GM12878 (cell line): ENCODE measurements around the gene TMEM201. TPM values are rescaled to one million over a fixed set of nuclear protein-coding genes. Genes with fewer than 3 reads are reported as not detected.

ENCODE experiments used
- ATAC-seq: fragments of 200-7000 bp; cut with Tn5 transposase; 3 replicates; pipeline ENCODE4 v1.9.1; 2020; ENCODE audit warnings: mild to moderate bottlenecking, moderate library complexity
- BruUV-seq: library from RNA; stranded (reverse); fragments of 400-500 nt; replicated peaks from 2 replicates; lab custom pipeline; 2021; lab: Mats Ljungman, UMichigan
- CTCF ChIA-PET: fragments of 300-600 bp; sonication (Branson Sonifier 250); formaldehyde crosslinking; extraction: SDS; loops from one replicate; lab custom pipeline; 2021; ENCODE audit warnings: inconsistent platforms; lab: Yijun Ruan, JAX
- POLR2A ChIA-PET: fragments of 350-600 bp; formaldehyde crosslinking; extraction: SDS; loops from one replicate; lab custom pipeline; 2021; ENCODE audit warnings: inconsistent platforms; lab: Charles Lee
- RAD21 ChIA-PET: fragments of 300-600 bp; sonication (Branson Sonifier 250); formaldehyde crosslinking; loops from one replicate; lab custom pipeline; 2023; ENCODE audit warnings: antibody characterized with exemption; ENCODE audit not compliant: unreplicated experiment; lab: Charles Lee
- SMC1A ChIA-PET: fragments of 300-600 bp; sonication (Branson Sonifier 250); formaldehyde crosslinking; loops from one replicate; lab custom pipeline; 2023; ENCODE audit not compliant: unreplicated experiment, uncharacterized antibody; lab: Charles Lee
- DNase-seq: peaks from one replicate; pipeline ENCODE4 v3.0.0-alpha.2; 2011; ENCODE audit warnings: low read depth, low spot score
- FAIRE-seq: peaks from 3 replicates; lab custom pipeline; 2011; peaks lifted over from hg19 to GRCh38; lab: Jason Lieb, UNC
- H2AFZ ChIP-seq: 2 replicates; pipeline ENCODE4 v1.6.0; 2011; ENCODE audit warnings: low read depth, low read length, control low read depth; ENCODE audit not compliant: control insufficient read depth
- H3K27ac ChIP-seq: 2 replicates; pipeline ENCODE4 v1.5.1; 2011; ENCODE audit warnings: control low read depth; ENCODE audit not compliant: control insufficient read depth, insufficient read depth
- H3K27me3 ChIP-seq, 2 experiments: replicated peaks in 1 of 2; 2 replicates each; pipeline versions ENCODE4 v1.6.0 to v1.6.1; 2011; ENCODE audit warnings: low read length in 1 of 2; ENCODE audit not compliant: control insufficient read depth in 2 of 2, insufficient read depth in 2 of 2
- H3K36me3 ChIP-seq, 2 experiments: 2 replicates each; pipeline ENCODE4 v1.5.1; 2011; ENCODE audit warnings: low read length in 1 of 2; ENCODE audit not compliant: control insufficient read depth in 2 of 2, insufficient read depth in 2 of 2
- H3K4me1 ChIP-seq: 2 replicates; pipeline ENCODE4 v1.6.1; 2011; ENCODE audit warnings: mild to moderate bottlenecking, low read length, moderate library complexity, mixed read lengths; ENCODE audit not compliant: control insufficient read depth, insufficient read depth
- H3K4me2 ChIP-seq: 2 replicates; pipeline ENCODE4 v1.6.0; 2011; ENCODE audit warnings: control low read depth; ENCODE audit not compliant: control insufficient read depth, insufficient read depth
- H3K4me3 ChIP-seq: fragments of 200-600 bp; sonication (generic); 2 replicates; pipeline ENCODE4 v1.5.1; 2016
- H3K79me2 ChIP-seq: 2 replicates; pipeline ENCODE4 v1.6.0; 2011; ENCODE audit warnings: low read length; ENCODE audit not compliant: control insufficient read depth, insufficient read depth
- H3K9ac ChIP-seq: 2 replicates; pipeline ENCODE4 v1.8.0; 2011; ENCODE audit warnings: low read length, control low read depth, mixed read lengths; ENCODE audit not compliant: control insufficient read depth, insufficient read depth
- H3K9me3 ChIP-seq: replicated peaks from 3 replicates; pipeline ENCODE4 v1.5.1; 2011; ENCODE audit warnings: mild to moderate bottlenecking, low read length; ENCODE audit not compliant: control insufficient read depth, insufficient read depth
- H4K20me1 ChIP-seq: 2 replicates; pipeline ENCODE4 v1.6.0; 2011; ENCODE audit not compliant: control insufficient read depth, insufficient read depth
- BHLHE40 ChIP-seq, 2 experiments: fragments of 450-650 bp in 1 of 2; IDR thresholded peaks; 2 replicates each; pipeline ENCODE4 v1.6.1; 2011 to 2017; ENCODE audit warnings: low read depth in 2 of 2, borderline replicate concordance in 1 of 2, improper control_type of control experiment in 1 of 2, low read length in 1 of 2, mild to moderate bottlenecking in 1 of 2
- CBFB ChIP-seq: IDR thresholded peaks from 2 replicates; pipeline ENCODE4 v1.6.1; 2016; ENCODE audit warnings: antibody characterized with exemption, low read depth
- CBX5 ChIP-seq: sonication (generic); IDR thresholded peaks from 2 replicates; pipeline ENCODE4 v1.6.1; 2016; ENCODE audit warnings: low read depth, moderate library complexity, mild to moderate bottlenecking, inconsistent platforms
- CREB1 ChIP-seq: IDR thresholded peaks from 2 replicates; pipeline ENCODE4 v1.6.1; 2012; ENCODE audit warnings: low read depth, mild to moderate bottlenecking, inconsistent platforms
- MEF2B ChIP-seq: fragments of 450-650 bp; IDR thresholded peaks from 2 replicates; pipeline ENCODE4 v1.6.1; 2018; ENCODE audit warnings: mild to moderate bottlenecking, moderate library complexity; ENCODE audit not compliant: partially characterized antibody, poor library complexity, severe bottlenecking
- MTA2 ChIP-seq: fragments of 450-650 bp; IDR thresholded peaks from 2 replicates; pipeline ENCODE4 v1.6.1; 2016; ENCODE audit warnings: low read depth, mild to moderate bottlenecking, moderate library complexity
- MTA3 ChIP-seq: IDR thresholded peaks from 2 replicates; pipeline ENCODE4 v1.6.1; 2012; ENCODE audit warnings: low read length, inconsistent platforms, borderline replicate concordance
- PML ChIP-seq: IDR thresholded peaks from 2 replicates; pipeline ENCODE4 v1.6.1; 2012; ENCODE audit warnings: low read length, inconsistent platforms
- RFX5 ChIP-seq: IDR thresholded peaks from 2 replicates; pipeline ENCODE4 v1.6.1; 2011; ENCODE audit warnings: low read depth, low read length, improper control_type of control experiment
- SIX5 ChIP-seq: IDR thresholded peaks from 2 replicates; pipeline ENCODE4 v1.6.1; 2011; ENCODE audit warnings: mild to moderate bottlenecking, low read depth, low read length, moderate library complexity; ENCODE audit not compliant: severe bottlenecking
- ZNF622 ChIP-seq: fragments of 450-650 bp; IDR thresholded peaks from 2 replicates; pipeline ENCODE4 v1.6.1; 2017; ENCODE audit warnings: mild to moderate bottlenecking, inconsistent platforms
- WGBS: methylation state at CpG from one replicate; pipeline ENCODE4 v1.1.6; 2016; ENCODE audit warnings: low lambda C conversion rate; ENCODE audit not compliant: insufficient replicate concordance, insufficient coverage; ENCODE audit errors: missing lambda C conversion rate; 5-methylcytosine and 5-hydroxymethylcytosine counted together
- in situ Hi-C: fragments of 300-500 bp; cut with MboI; formaldehyde crosslinking; loops from 9 replicates; pipeline ENCODE4 v1.14.3; 2018; ENCODE audit warnings: mixed read lengths
- intact Hi-C: fragments of 100-400 bp; cut with micrococcal nuclease; formaldehyde crosslinking; loops from one replicate; pipeline ENCODE4 v1.14.2; 2022; ENCODE audit not compliant: unreplicated experiment
- polyA plus RNA-seq, 11 experiments: library from polyadenylated mRNA; depleted of rRNA in 4 of 11; unstranded in 6 of 11; stranded (reverse) in 5 of 11; fragments of >200 nt; fragmentation: Nextera tagmentation in 4 of 11; fragmentation: Illumina TruSeq in 1 of 11; extraction: Ambion mirVana in 4 of 11; extraction: Trizol in 1 of 11; gene quantifications; 1 replicate in 1 of 11; 2 replicates in 10 of 11; pipeline versions ENCODE4 v1.2.1 to v1.2.3, GENCODE V29; 2011 to 2016; ENCODE audit warnings: inconsistent platforms in 2 of 11, missing spikeins in 2 of 11, low read depth in 1 of 11
- total RNA-seq, 4 experiments: library from RNA; depleted of rRNA in 3 of 4; stranded (reverse); fragments of >200 nt in 3 of 4; fragmentation: Illumina TruSeq in 1 of 4; extraction: Trizol in 1 of 4; gene quantifications; 2 replicates each; pipeline versions ENCODE4 v1.2.1 to v1.2.3, GENCODE V29; 2013 to 2021
- TF ChIP-seq, protein P1 (sequence below): IDR thresholded peaks from 2 replicates; pipeline ENCODE4 v1.6.1; 2011; ENCODE audit warnings: borderline replicate concordance, low read depth, mild to moderate bottlenecking, moderate library complexity, low read length; ENCODE audit not compliant: insufficient read depth, poor library complexity, severe bottlenecking
- TF ChIP-seq, protein P2 (sequence below): fragments of 450-650 bp; formaldehyde crosslinking; IDR thresholded peaks from 2 replicates; pipeline ENCODE4 v1.5.0; 2022; ENCODE audit warnings: mild to moderate bottlenecking, missing genetic modification characterization
- TF ChIP-seq, protein P3 (sequence below): fragments of 450-650 bp; IDR thresholded peaks from 2 replicates; pipeline ENCODE4 v1.6.1; 2017; ENCODE audit warnings: mild to moderate bottlenecking
- TF ChIP-seq, protein P4 (sequence below): IDR thresholded peaks from 2 replicates; pipeline ENCODE4 v1.6.1; 2011; ENCODE audit warnings: mild to moderate bottlenecking, low read depth, low read length, moderate library complexity; ENCODE audit not compliant: insufficient replicate concordance

The TMEM201 gene
- total and polyA plus RNA-seq, 10 of the 15 experiments (the other 5 are each of a cell fraction or from before 2014, with no cell fraction given) = 0.13 to 26.6 (median 6.1) TPM

DNA sequence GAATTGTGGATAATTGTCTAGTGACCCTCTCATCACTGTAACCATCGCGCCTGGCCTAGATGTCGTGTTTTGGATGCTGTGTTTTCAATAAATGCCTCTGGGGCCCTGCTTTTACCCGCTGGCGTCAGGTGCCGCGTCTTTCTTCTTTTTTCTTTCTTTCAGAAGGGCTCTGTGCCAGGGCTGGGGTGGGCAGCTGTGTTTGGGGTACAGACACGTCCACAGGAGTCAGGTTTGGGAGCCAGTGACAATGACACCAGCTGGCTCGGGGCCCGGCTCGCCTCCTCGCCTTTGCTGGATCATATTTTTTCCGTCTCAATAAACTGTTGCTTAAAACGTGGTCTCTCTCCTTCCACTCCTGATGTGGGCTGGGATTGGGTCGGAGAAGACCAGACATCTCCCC, 16.1 kb downstream of the TMEM201 start (continued):
- TF ChIP-seq, protein P1, sequence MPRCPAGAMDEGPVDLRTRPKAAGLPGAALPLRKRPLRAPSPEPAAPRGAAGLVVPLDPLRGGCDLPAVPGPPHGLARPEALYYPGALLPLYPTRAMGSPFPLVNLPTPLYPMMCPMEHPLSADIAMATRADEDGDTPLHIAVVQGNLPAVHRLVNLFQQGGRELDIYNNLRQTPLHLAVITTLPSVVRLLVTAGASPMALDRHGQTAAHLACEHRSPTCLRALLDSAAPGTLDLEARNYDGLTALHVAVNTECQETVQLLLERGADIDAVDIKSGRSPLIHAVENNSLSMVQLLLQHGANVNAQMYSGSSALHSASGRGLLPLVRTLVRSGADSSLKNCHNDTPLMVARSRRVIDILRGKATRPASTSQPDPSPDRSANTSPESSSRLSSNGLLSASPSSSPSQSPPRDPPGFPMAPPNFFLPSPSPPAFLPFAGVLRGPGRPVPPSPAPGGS = no peak
- TF ChIP-seq CREB1 = no peak

DNA sequence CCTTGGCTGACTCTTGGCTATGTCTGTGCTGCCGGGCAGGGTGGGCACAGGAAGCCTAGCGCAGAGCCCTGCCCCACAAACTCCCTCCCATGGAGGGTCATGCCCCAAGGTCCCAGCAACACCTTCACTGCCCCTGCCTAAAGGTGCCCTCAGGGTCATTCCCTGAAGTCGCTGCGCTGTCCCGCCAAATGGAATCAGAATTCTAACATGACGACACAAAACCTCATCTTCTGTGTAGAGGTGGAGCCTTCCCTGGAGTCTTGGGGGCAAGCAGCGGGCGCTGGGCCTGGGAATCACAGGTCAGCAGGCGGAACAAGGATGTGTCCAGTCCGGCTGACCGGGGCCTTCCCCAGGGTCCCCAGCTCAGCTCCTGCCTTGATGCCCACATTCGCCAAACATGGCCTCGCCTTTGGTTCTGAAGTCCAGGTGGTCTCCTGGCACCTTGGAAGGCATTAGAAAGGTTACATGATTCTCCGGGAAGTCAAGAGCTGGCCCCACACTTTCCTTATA, 17.3 kb downstream of the TMEM201 start:
- CTCF ChIA-PET = no interaction called here
- DNase-seq (no peak), FAIRE-seq (no peak), ATAC-seq (no peak)
- no peaks in the 10 kb centered on the region for H3K9me3 ChIP-seq
- no TSS peak for BruUV-seq
- 98% methylated on average over 14 of the region's 14 CpGs for WGBS
- in situ Hi-C loops = no loop called here
- no peaks in the 10 kb centered on the region for H3K4me1 ChIP-seq
- POLR2A ChIA-PET = no interaction called here
- no peaks in the 10 kb centered on the region for H4K20me1 ChIP-seq
- SMC1A ChIA-PET = no interaction called here
- intact Hi-C loops = no loop called here
- H2AFZ ChIP-seq = no peak overlapping the region
- no peak overlapping the region for H3K4me2 ChIP-seq
- H3K36me3 ChIP-seq = peaks cover 3 to 25% of the 10 kb centered on the region in 2 experiments; a peak in 3 of 4 replicates
- no peaks in the 10 kb centered on the region for H3K79me2 ChIP-seq
- RAD21 ChIA-PET = no interaction called here
- H3K9ac ChIP-seq = no peak overlapping the region
- no peak overlapping the region for H3K4me3 ChIP-seq
- H3K27me3 ChIP-seq = no peaks in the 10 kb centered on the region
- H3K27ac ChIP-seq = no peak overlapping the region
- TF ChIP-seq MTA2 (no peak), CBFB (no peak), ZNF622 (no peak), PML (no peak), SIX5 (no peak), BHLHE40 (IDR thresholded peaks at IDR 0.05; ENCODE audit: borderline replicate concordance in 1 of 2, low read depth in 2 of 2, low read length in 1 of 2) (no peak), MTA3 (no peak), CBX5 (no peak), MEF2B (no peak), RFX5 (no peak)
- TF ChIP-seq, protein P2, sequence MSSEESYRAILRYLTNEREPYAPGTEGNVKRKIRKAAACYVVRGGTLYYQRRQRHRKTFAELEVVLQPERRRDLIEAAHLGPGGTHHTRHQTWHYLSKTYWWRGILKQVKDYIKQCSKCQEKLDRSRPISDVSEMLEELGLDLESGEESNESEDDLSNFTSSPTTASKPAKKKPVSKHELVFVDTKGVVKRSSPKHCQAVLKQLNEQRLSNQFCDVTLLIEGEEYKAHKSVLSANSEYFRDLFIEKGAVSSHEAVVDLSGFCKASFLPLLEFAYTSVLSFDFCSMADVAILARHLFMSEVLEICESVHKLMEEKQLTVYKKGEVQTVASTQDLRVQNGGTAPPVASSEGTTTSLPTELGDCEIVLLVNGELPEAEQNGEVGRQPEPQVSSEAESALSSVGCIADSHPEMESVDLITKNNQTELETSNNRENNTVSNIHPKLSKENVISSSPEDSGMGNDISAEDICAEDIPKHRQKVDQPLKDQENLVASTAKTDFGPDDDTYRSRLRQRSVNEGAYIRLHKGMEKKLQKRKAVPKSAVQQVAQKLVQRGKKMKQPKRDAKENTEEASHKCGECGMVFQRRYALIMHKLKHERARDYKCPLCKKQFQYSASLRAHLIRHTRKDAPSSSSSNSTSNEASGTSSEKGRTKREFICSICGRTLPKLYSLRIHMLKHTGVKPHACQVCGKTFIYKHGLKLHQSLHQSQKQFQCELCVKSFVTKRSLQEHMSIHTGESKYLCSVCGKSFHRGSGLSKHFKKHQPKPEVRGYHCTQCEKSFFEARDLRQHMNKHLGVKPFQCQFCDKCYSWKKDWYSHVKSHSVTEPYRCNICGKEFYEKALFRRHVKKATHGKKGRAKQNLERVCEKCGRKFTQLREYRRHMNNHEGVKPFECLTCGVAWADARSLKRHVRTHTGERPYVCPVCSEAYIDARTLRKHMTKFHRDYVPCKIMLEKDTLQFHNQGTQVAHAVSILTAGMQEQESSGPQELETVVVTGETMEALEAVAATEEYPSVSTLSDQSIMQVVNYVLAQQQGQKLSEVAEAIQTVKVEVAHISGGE = no peak
- TF ChIP-seq, protein P3, sequence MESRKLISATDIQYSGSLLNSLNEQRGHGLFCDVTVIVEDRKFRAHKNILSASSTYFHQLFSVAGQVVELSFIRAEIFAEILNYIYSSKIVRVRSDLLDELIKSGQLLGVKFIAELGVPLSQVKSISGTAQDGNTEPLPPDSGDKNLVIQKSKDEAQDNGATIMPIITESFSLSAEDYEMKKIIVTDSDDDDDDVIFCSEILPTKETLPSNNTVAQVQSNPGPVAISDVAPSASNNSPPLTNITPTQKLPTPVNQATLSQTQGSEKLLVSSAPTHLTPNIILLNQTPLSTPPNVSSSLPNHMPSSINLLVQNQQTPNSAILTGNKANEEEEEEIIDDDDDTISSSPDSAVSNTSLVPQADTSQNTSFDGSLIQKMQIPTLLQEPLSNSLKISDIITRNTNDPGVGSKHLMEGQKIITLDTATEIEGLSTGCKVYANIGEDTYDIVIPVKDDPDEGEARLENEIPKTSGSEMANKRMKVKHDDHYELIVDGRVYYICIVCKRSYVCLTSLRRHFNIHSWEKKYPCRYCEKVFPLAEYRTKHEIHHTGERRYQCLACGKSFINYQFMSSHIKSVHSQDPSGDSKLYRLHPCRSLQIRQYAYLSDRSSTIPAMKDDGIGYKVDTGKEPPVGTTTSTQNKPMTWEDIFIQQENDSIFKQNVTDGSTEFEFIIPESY = no peak
- TF ChIP-seq, protein P4, sequence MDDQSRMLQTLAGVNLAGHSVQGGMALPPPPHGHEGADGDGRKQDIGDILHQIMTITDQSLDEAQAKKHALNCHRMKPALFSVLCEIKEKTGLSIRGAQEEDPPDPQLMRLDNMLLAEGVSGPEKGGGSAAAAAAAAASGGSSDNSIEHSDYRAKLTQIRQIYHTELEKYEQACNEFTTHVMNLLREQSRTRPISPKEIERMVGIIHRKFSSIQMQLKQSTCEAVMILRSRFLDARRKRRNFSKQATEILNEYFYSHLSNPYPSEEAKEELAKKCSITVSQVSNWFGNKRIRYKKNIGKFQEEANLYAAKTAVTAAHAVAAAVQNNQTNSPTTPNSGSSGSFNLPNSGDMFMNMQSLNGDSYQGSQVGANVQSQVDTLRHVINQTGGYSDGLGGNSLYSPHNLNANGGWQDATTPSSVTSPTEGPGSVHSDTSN = no peak
